Measurements from ENCODE around the gene NDUFS2.

NDUFS2 gene

DNA sequence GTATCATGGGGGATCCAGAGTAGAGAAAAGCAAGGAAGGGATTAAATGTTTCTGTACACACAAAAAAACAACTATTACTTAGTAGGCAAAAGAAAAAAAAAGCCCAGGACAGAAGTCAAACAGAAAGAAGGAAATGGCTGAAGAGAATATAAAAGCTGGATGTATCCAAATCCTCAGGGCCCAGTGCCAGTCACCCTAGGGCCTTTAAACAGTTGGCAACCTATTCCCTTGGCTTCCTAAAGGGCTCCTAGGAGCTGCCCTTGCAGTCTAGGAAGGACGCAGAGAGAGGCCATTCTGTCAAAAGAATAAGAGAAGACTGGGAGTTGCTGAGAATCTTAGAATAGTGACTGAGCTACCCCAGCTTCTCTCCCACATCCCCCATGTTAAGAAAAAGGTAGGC, 29.8 kb upstream of the NDUFS2 start:
- DNase-seq (ENCODE audit: low read depth in 2 of 2), result no peak

DNA sequence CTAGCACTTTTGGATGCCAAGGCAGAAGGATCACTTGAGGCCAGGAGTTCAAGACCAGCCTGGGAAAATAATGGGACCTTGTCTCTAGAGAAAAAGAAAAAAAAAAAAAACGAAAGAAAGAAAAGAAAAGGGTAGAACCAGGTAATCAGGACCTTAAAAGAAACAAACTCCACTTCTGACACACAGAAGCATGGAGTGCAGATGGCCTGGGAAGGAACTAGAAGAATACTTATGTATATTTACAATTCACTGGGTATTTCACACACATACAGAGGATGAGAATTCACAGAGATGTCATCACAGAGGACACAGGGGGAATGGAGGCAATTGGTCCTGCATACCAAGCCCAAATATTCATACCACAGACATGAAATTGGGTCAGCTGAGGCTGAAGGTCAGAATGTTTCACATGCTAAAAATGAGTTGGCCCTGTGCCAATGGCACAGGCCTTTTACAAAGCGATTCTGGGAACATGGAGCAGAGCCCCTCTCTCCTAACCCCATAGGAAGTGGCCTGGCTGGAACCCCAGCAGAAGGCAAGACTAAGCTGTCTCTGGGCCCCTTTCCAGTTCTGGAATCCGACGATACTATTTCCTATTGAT, 29.3 kb upstream of the NDUFS2 start:
- no peak for DNase-seq (ENCODE audit: low read depth in 2 of 2)

DNA sequence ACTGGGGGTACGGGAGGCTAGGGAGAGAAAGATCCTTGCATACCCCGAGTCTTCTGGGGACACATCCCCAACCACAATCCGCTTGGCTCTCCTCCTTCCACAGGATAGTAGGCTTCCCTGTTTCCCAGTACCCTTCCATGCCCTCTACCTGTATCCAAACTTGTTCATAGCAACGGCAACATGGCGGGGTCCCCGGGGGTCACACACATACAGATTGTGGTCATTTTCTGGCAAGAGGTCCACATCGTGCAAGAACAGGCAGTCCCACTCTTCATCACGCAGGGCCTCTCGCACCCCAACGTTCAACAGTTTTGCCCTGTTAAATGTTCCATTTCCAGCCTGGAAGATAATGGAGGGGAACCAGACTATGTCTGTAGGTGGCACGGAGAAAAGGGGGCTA, 28.5 kb upstream of the NDUFS2 start:
- no peak for DNase-seq (ENCODE audit: low read depth in 2 of 2)

DNA sequence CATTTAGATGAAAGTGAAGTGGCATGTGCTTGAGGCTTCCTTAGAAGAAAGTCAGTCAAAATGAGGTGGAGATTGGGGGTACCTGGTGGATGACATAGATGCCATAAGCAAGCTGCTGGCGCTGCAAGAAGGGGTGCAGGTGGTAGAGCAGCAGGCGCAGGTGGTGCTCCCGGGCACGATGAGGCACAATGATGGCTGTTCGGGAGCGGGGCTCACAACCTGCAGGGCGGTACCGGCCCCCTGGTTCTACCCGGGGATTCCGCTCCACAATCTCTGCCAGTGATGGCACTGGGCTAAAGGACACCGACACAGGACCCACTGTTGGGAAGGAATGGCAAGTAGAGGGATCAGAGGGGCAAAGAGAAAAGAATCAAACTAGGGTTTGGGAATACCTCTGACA, 27.3 kb upstream of the NDUFS2 start:
- no peak for DNase-seq (ENCODE audit: low read depth in 2 of 2)

DNA sequence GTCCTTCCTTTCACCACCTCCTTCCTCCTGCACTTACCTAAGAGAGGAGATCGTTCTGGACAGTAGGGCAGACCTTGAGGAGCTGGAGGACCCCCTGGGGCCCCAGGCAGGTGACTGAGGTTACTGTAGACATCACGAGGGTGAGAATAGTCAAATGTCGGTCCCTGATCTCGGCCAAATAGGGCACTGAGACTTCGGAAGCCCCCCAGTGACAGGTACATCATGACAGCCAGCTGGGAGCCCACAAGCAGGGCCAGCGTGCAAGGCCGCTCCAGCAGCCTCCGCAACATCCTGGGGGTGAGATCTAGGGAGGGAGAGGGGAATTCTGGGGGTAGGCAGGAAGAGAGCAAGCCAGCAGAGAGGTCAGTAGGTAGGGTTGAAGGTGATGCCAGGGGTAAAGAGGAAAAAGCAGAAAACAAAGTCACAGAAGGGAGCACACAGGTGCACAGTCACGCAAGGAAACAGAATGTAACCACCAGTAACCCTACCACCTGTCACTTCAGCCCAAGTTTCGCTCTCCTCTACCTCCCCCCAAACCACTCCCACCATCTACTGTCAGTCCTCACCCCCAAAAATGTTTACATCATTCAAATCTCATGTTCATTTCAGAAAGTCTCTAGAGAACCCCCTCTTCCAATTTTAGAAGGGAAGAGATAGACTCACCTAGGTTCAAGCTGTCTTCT, 26.3 kb upstream of the NDUFS2 start:
- no peak for DNase-seq (ENCODE audit: low read depth in 2 of 2)

DNA sequence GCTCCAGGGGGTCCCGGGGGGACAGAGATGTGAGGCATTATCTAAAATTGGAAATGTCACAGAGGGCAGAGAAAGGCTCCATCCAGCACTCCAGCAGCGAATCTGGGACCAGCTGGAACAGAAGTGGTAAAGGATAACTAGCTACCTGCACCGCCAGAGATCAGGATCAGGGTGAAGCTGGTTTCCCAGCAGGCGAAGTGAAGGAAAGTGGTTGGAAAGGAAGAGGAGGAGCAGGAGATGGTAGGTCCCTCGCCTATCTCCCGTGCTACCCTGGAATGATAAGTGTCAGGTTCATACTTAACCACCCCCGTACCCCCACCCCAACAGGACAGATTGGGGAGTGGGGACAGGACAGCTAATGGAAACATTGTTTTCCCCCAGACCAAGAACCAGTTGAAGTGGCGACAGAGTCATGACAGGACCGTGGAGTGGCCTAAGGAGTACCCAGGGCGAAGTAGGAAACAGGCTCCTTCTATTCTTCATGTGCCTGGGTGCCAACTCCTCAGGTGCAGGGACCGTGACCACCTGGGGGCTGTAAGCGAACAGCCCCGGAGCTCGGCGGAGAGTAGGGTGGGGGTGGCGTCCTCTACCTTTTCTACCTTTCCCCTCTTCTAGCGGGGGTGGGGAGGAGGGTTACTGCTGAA, 25.6 kb upstream of the NDUFS2 start:
- no peak for DNase-seq (ENCODE audit: low read depth in 2 of 2)

DNA sequence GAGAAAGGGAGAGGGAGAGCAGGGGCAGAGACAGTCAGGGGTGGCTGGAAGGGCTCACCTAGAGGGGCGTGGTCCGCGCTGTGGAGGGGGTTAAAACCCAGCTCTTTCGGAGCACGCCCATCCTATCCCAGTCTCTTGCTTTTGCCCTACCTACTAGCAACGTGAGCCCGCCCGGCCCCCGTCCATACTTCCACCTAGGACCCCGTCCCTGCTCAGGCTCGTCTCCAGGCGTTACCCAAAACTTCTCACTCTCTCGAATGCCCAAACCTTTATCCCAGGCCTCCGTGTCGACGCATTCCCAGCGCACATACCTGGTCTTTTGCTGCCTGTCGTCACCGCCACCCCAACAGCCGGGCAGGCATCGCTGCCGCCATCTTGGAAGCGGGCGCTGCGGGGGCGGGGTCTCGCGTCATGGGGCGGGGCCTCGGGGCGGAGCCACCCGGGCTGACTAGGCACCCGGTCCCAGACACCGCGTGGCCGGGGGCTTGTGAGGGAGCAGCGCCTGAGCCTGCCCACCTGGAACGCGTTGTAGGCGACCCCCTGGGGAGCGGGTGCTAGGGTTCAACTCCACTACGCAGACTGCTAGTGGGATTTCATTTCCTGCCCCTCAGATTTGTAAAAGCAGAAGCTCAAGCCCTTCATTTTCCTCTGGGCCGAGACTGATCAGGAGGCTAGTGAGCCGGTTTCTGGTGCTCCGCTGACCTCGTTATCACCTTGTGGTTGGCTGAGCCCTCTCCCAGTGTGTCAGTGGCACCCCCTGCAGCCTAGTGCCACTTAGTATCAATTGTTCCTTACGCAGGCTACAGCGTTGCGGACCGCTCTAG, 24.8 kb upstream of the NDUFS2 start, which contains the start of gene B4GALT3:
B4GALT3 (minus strand) TSS at position 396 of the 824 bp plus-strand sequence. CDS start 1,447 bp downstream, outside the sequence.
- peak; percentile 88 for DNase-seq (ENCODE audit: low read depth in 2 of 2)

DNA sequence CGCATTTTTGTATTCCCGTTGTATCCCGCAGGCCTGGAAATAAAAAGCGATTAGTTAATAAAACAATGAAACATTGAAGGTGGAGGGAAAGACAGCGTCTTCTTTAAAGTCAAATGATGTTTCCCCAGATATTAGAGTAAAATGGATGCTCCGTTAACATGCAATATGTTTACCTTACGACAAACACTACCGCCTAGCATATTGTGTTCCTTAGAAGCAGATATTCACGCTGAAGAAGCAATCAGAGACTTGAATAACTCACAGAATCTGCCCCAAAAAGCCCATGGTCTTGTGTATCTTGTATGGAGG, 24.3 kb upstream of the NDUFS2 start:
- DNase-seq (ENCODE audit: low read depth in 2 of 2), result no peak

DNA sequence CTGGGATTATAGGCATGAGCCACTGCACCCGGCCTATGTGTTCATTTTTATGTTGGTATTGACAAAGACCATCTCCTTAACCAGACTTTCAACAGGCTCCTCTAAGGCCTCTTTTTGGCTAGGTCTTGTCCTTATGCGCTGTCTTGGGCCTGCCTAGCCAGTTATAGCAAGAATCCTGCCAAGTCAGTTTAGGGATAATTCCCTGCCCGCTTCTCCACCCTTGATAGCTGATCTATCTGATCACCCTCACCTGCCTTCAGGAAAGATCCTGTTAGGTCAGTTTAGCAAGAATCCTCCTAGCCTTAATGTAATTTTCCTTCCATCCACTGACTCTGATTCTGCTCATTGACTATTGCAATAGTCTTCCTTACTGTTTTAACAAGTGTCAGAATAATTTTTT, 22.5 kb upstream of the NDUFS2 start:
- no peak for DNase-seq (ENCODE audit: low read depth in 2 of 2)

DNA sequence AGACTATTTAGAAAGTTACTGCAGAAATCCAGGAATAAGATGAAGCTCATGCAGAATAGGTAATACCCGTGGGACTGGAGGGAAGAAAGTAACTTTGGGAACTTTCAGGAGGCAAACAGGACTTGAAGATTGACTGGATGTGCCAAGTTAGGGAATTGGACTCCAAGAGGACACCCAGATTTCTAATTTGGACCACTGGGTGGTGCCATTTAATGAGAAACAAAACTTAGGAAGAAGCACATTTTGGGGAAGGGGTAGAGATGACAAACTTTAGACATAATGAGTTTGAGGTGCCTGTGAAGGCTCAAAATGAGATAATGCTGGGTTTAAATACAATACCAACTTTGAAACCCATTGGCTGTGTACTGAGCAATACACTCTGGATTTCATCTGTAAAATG, 21.5 kb upstream of the NDUFS2 start:
- no peak for DNase-seq (ENCODE audit: low read depth in 2 of 2)

DNA sequence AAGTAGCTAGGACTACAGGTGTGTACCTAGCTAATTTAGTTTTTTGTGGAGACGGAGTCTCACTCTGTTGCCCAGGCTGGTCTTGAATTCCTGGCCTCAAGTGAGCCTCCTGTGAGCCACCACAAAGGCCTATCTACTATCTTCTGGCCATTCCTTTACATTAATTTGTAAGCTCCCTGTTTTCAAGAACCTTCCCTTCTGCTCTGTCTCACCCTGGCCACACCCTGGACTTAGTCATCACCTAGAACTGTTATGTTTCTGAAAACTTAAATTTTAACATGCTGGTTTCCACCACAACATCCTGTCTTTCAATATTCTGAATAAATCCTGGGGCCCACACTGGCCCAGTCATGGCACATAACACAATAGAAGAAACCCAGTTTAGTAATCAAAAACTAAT, 20.0 kb upstream of the NDUFS2 start:
- peak; percentile 27 to 42 for DNase-seq (ENCODE audit: low read depth in 2 of 2)

DNA sequence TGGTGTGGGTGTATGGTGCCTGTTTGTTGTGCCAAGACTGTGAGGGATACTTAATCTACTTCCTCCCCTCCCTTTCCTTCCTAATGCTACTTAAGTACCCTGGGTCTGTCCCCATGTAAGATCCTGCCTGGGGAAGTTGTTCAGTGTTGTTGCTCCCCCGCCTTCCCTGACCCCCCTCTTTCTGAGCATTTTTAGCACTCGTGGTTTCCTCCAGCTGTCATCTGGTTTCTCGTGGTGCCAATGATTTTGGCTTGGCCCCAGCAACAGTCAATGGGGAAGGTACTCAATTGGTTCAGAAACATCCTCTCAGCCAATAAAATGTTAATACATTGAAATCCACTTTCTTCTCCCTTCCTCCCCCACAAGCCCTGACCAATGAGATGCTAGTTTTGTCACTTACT, 16.9 kb upstream of the NDUFS2 start:
- DNase-seq (ENCODE audit: low read depth in 2 of 2), result peak; percentile 34 to 65

DNA sequence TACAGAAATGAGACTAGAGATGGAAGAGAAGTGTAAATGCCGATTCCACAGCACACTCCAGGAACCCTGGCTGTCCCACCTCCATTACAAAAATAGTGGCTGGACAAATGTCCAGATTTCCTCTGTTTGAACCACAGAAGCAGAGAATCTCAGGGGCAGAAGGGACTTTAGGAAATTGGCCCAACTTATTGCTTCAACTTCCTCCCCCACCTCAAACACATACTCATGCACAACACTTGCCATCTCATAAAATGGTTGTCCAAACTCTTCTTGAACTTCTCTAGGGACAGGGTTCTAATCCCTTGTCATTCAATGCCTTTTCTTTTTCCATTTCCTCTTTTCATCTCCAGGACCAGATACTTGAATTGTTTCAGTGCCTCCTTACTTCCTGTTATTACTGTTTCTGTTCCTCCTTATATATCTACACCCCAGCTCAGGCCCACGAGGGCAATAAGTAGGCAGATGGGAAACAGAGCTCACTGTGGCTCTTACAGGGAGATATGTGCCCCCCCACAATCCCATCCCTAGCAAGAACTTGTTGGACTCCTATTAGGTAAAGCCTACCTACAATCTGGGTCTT, 16.3 kb upstream of the NDUFS2 start:
- DNase-seq (ENCODE audit: low read depth in 2 of 2), result no peak

DNA sequence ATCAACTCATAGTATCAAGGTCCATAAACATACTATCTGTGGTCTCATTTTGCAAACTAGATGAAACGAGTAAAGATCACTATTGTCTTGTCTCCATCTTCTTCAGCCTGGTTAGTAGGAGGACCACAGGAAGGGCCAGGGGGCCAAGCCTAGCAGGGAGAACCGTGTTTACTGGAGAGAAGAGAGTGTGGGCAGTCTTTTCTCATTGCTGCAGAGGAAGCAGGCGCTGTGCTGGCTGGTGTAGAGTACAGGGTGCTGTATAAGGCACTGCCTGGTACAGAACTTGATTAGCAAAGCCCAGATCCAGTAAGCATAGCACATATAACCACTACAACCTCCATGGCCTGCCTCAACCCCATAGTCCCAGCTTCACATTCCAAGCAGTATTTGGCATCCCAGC, 14.9 kb upstream of the NDUFS2 start:
- no peak for DNase-seq (ENCODE audit: low read depth in 2 of 2)

DNA sequence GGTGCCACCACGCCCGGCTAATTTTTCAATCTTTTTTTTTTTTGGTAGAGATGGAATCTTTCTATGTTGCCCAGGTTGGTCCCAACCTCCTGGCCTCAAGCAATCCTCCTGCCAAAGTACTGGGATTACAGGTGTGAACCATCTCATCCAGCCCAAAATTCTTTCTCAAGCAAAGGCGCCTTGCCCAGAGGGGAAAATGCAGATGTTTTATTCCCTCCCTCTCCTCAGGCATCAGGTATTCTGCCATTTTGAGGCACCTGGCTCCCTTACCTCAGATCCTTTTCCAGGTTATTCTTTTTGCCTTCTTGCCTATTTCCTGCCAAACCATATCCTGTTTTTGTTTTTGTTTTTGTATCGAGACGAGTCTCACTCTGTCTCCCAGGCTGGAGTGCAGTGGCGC, 13.8 kb upstream of the NDUFS2 start:
- DNase-seq (ENCODE audit: low read depth in 2 of 2), result no peak

DNA sequence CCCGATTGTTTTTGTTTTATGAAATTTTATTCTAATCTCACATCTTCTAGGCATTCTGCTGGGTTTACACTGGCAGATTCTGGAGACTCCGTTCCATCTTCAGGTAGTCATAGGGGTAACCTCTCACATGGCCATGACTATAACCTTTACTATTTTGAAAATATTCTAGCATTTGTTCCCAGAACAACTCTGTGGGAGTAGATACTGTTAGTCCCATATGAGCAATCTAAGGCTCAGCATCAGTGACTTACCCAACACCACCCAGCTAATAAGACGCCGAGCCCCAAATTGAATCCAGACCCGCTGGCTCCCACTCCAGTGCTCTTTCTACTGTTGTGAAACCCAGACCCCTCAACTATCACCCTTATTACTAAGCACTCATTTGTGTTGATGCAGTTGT, 13.1 kb upstream of the NDUFS2 start:
- DNase-seq (ENCODE audit: low read depth in 2 of 2), result no peak

DNA sequence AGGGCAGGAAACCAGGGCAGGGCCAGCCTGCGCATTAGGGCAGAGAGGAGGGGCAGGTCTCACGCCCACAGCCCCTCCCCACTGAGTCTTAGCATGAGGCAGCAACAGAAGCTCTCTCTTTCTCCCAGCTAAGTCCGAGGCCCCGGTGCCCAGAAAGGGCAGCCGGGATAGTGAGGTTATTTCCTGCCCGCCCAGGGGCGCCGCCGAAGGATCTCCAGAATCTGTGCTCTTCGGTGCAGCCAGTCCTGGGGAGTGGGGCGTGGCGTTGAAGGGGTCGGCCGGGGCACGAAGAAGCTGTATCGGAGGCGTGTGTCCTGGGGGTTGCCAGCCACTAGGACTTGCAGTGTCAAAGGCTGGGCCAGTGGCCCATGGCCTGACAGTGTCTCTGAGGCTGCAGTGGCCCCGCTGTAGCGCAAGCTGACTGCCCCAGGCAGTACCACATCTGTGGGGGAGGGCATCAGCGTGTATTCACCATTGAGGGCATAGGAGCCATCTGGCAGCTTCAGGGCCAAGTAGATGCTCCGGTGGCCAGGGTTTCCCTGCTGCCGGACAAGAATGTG, 11.1 kb upstream of the NDUFS2 start:
- DNase-seq (ENCODE audit: low read depth in 2 of 2), result no peak

DNA sequence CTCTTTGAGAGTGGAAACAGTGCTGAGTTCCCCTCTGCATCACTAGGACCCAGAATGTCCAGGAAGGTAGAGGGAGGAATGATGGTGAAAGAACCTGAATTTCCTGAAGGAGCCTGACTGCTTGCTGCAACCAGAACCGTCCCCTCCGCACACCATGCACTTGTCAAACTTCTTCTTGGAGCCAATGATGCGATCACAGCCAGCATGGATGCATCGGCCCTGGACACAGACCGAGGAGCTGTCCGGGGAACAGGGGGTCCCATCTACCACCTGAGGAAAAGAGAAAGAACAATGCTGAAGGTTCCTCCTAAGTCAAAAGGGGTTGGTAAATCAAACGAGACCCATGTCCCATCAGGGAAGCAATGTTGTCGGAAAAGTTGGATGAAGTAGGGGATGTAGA, 10.2 kb upstream of the NDUFS2 start:
- no peak for DNase-seq (ENCODE audit: low read depth in 2 of 2)

DNA sequence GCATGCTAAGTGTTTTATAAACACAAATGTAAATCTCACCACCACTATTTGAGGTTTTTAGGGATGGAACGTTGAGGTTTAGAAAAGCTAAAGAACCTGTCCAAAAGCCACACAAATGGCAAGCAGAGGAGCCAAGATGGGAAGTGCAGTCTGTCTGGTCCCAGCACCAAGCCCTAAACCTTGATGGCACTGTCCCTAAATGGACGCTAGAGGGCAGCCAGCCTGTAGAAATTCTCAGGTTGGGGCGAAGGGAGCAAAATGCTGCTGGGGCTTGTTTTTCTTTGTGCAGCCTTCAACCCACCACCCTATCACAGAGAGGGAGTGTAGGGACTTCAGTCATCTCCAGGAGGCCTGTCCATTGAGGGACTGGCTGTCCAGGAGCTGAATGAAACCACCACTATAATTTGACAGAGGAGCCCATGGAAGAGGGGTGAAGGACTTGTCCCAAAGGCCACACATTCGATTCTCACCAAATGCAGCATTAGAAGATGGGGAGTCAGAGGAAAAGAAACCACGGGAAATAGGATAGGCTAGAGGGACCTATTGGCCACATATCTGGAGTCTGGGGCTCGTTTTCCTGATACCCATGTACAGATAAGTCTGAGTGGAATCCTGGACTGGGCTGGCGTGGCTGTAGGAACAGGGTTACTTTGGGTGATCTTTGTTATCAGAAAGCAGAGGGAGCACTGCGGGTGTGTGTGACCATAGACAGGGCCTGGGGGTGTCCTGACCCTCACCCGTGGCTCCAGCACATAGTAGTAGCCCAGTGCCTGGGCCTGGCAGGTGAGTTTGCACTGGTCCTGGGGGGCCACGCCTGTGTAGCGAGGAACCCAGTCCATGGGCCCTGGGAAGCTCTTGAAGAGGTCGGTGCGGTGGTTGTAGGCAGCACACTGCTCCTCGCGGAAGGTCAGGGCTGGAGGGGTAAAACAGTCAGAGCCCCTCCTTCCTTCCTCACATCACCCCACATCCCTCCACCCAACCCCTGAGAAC, 9.4 kb upstream of the NDUFS2 start:
- peak; percentile 41 to 49 for DNase-seq (ENCODE audit: low read depth in 2 of 2)

DNA sequence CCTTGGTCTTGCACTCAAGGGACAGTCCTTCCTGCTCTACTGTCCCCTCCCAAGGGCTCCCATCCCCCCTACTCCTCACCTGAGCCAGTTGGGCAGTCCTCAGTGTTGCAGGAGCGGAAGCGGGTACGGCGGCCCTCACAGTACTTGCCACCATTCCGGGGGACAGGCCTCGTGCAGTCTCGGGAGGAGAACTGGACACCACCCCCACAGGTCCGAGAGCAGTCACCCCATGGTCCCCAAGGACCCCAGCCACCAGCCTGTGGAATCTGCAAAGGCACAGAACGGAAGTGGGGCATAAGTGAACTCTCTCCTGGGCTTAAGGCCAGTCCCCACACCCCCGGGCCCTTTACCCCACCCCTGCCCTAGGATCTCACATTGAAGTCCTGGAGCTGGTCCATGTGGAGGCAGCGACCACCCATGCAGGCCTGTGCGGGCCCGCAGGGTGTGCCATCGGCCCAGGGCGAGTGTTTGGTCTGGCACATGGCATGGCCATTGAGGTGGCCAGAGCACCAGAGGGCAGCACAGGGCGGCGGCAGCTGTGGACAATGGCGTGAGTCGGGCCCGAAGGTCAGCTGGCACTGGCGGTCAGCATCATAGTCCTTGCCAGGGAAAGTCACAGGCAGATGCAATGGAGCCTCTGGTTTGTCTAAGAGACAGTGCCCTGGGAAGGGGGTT, 8.5 kb upstream of the NDUFS2 start:
- DNase-seq (ENCODE audit: low read depth in 2 of 2), result no peak
